T-cell (primary cell): ENCODE results near the gene TMCO4. TPM values are rescaled to one million over a fixed set of nuclear protein-coding genes. Genes with fewer than 3 reads are reported as not detected.
"Not testable (repeated sequence)": the region's sequence is repeated elsewhere in the genome, so short reads cannot be mapped to it uniquely, and the experiment has no call there.

Source experiments
- ATAC-seq, 4 experiments: fragments of 200-7000 bp in 3 of 4; fragments of 150-1000 bp in 1 of 4; cut with Tn5 transposase; replicated peaks in 1 of 4; 1 replicate in 3 of 4; 2 replicates in 1 of 4; pipeline ENCODE4 v1.10.0; 2021; ENCODE audit warnings: moderate library complexity in 3 of 4, mild to moderate bottlenecking in 2 of 4, moderate number of reproducible peaks in 1 of 4
- CTCF ChIA-PET, 2 donors: fragments of 300-600 bp; sonication (Branson Sonifier 250); formaldehyde crosslinking; loops; one replicate each; lab custom pipeline; 2022; ENCODE audit warnings: antibody characterized with exemption in 2 of 2; lab: Charles Lee
- POLR2A ChIA-PET, 2 donors: fragments of 300-600 bp; sonication (Branson Sonifier 250); formaldehyde crosslinking; loops; one replicate each; lab custom pipeline; 2022; ENCODE audit warnings: antibody characterized with exemption in 2 of 2; lab: Charles Lee
- DNase-seq, 35 experiments: peaks; one replicate each; pipeline versions ENCODE4 v3.0.0 to v3.0.0-alpha.2; 2013 to 2023
- H3K27ac ChIP-seq: one replicate; pipeline ENCODE4 v1.5.1; 2013; ENCODE audit warnings: low read length
- H3K27me3 ChIP-seq, 2 experiments: replicated peaks in 1 of 2; 1 replicate in 1 of 2; 2 replicates in 1 of 2; pipeline versions ENCODE4 v1.6.1 to v1.7.0; 2013; ENCODE audit warnings: low read length in 1 of 2, mixed read lengths in 1 of 2; ENCODE audit not compliant: control insufficient read depth in 2 of 2, insufficient read depth in 2 of 2; ENCODE audit errors: extremely low read depth in 1 of 2
- H3K36me3 ChIP-seq, 2 donors: 1 replicate in 1 of 2; 2 replicates in 1 of 2; pipeline versions ENCODE4 v1.6.1 to v1.7.0; 2013; ENCODE audit warnings: low read length in 1 of 2; ENCODE audit not compliant: control insufficient read depth in 2 of 2, insufficient read depth in 1 of 2; ENCODE audit errors: extremely low read depth in 1 of 2
- H3K4me1 ChIP-seq, 2 experiments: 1 replicate in 1 of 2; 2 replicates in 1 of 2; pipeline versions ENCODE4 v1.6.1 to v1.7.0; 2013; ENCODE audit warnings: low read length in 2 of 2, mixed read lengths in 1 of 2; ENCODE audit not compliant: insufficient read depth in 2 of 2, control insufficient read depth in 1 of 2; ENCODE audit errors: extremely low read depth in 1 of 2
- H3K4me3 ChIP-seq, 2 donors: 1 replicate in 1 of 2; 2 replicates in 1 of 2; pipeline versions ENCODE4 v1.5.1 to v1.7.0; 2013; ENCODE audit warnings: mild to moderate bottlenecking in 2 of 2, low read length in 1 of 2, moderate library complexity in 1 of 2; ENCODE audit not compliant: control insufficient read depth in 1 of 2; ENCODE audit errors: extremely low read depth in 1 of 2
- H3K9me3 ChIP-seq: 2 replicates; pipeline ENCODE4 v1.7.0; 2013
- H3K27ac Mint-ChIP-seq, 2 donors: one replicate each; pipeline ENCODE4 v1.8.0; 2020 to 2021; ENCODE audit warnings: mild to moderate bottlenecking in 2 of 2, mixed read lengths in 2 of 2
- H3K27me3 Mint-ChIP-seq, 2 donors: one replicate each; pipeline ENCODE4 v1.8.0; 2021 to 2022; ENCODE audit warnings: mixed read lengths in 2 of 2
- H3K36me3 Mint-ChIP-seq: one replicate; pipeline ENCODE4 v1.8.0; 2021; ENCODE audit warnings: mixed read lengths
- H3K4me1 Mint-ChIP-seq, 3 donors: one replicate each; pipeline ENCODE4 v1.8.0; 2020 to 2022; ENCODE audit warnings: mixed read lengths in 3 of 3, mild to moderate bottlenecking in 1 of 3
- H3K4me3 Mint-ChIP-seq, 3 donors: one replicate each; pipeline ENCODE4 v1.8.0; 2020 to 2022; ENCODE audit warnings: mild to moderate bottlenecking in 3 of 3, mixed read lengths in 3 of 3, moderate library complexity in 3 of 3
- H3K9me3 Mint-ChIP-seq, 3 donors: one replicate each; pipeline ENCODE4 v1.8.0; 2020 to 2022; ENCODE audit warnings: mixed read lengths in 3 of 3
- WGBS: methylation state at CpG from one replicate; pipeline ENCODE4 v1.1.5; 2013; ENCODE audit warnings: missing lambda C conversion rate; ENCODE audit not compliant: insufficient coverage; 5-methylcytosine and 5-hydroxymethylcytosine counted together
- total RNA-seq, 35 experiments: library from RNA in 6 of 35; stranded (reverse) in 6 of 35; fragments of 120-200 nt in 1 of 35; gene quantifications; one replicate each; pipeline versions ENCODE4 v1.2.1 to v1.2.4 and lab custom pipeline; 2013 to 2026

The TMCO4 gene
- total RNA-seq, 5 donors from 2014 or later (not counting 1 experiment from before 2014, with no cell fraction given) = 17.2 to 29.2 (median 22.3) TPM

DNA sequence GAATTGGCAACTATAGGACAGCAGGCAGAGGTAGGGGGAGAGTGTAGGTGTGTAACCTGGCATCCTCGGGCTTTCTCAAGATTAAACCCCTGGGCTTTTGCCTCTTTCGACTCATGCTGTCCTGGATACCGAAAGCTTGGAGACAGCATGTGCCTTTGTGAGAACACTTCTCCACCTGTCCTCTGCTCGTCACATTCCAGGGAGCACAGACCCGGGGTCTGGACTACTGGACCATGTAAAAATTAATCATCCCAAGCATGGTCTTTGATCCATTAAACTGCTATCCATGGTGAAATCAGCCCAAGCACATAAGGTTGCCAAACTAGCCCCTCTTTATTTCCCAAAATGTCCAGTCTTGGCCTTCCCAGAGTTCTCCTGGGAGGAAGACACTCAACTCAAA, 24.3 kb upstream of the TMCO4 start:
- H3K27me3 Mint-ChIP-seq = peaks cover 12 to 26% of the 10 kb centered on the region in 2 donors
- no peaks in the 10 kb centered on the region for H3K36me3 Mint-ChIP-seq
- ChIA-PET CTCF (no interaction called here), POLR2A (no interaction called here)
- H3K9me3 ChIP-seq = no peaks in the 10 kb centered on the region
- H3K9me3 Mint-ChIP-seq = no peaks in the 10 kb centered on the region
- H3K27ac Mint-ChIP-seq = no peak overlapping the region
- ATAC-seq = no peak
- H3K4me1 ChIP-seq = no peaks in the 10 kb centered on the region
- no peak for DNase-seq
- WGBS = 79% methylated on average over 2 of the region's 5 CpGs
- H3K4me3 ChIP-seq = no peak overlapping the region
- H3K27me3 ChIP-seq = no peaks in the 10 kb centered on the region
- H3K27ac ChIP-seq = no peak overlapping the region
- no peak overlapping the region for H3K4me3 Mint-ChIP-seq
- H3K4me1 Mint-ChIP-seq = peaks cover 0 to 7% (median 3%) of the 10 kb centered on the region in 3 donors
- no peaks in the 10 kb centered on the region for H3K36me3 ChIP-seq

- H3K27ac ChIP-seq = no peak overlapping the region
- ATAC-seq (no peak), DNase-seq (no peak)
- Mint-ChIP-seq H3K27ac (no peak overlapping the region), H3K36me3 (no peaks in the 10 kb centered on the region), H3K4me3 (no peak overlapping the region), H3K9me3 (no peaks in the 10 kb centered on the region), H3K4me1 (peaks cover 0 to 3% (median 0%) of the 10 kb centered on the region in 3 donors), H3K27me3 (peaks cover 5 to 6% of the 10 kb centered on the region in 2 donors)
- ChIA-PET POLR2A (no interaction called here), CTCF (interaction anchor here in 1 of 2 donors (0.5 kb wide), 1 partner anchor 38 kb away, joined by 6 read pairs; no protein-coding TSS in a partner anchor)
- H3K27me3 ChIP-seq = peaks cover 0 to under 1% of the 10 kb centered on the region in 2 experiments
- 83% methylated on average over 3 of the region's 5 CpGs for WGBS
- no peaks in the 10 kb centered on the region for H3K36me3 ChIP-seq
- no peaks in the 10 kb centered on the region for H3K9me3 ChIP-seq
- no peaks in the 10 kb centered on the region for H3K4me1 ChIP-seq
- no peak overlapping the region for H3K4me3 ChIP-seq
Observed at GRCh38 chr1:19819701-19820100, 20.0 kb upstream of the TMCO4 start.

DNA sequence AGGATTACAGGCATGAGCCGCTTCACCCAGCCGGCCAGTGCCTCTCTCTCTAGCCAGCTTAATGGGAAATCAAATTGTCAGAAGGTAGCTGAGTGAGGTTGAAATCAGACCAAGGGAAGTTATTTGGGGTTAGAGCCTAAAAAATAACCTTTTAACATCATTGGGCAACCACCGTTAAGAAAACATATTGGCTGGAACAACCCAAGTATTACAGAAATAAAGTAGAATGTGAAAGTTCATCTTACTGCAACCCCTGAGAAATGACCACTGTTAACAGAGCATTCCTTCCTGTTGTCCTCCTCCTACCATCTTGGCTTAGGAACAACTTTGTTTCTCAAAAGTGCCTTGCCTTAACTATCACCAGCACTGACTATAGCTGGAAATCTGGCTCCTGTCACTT, 18.6 kb upstream of the TMCO4 start:
- Mint-ChIP-seq H3K9me3 (no peaks in the 10 kb centered on the region), H3K36me3 (no peaks in the 10 kb centered on the region), H3K4me1 (no peaks in the 10 kb centered on the region), H3K4me3 (no peak overlapping the region), H3K27me3 (peaks cover 5 to 12% of the 10 kb centered on the region in 2 donors), H3K27ac (no peak overlapping the region)
- CTCF ChIA-PET = no interaction called here
- Histone ChIP-seq H3K4me1 (no peaks in the 10 kb centered on the region), H3K4me3 (no peak overlapping the region), H3K9me3 (no peaks in the 10 kb centered on the region), H3K27me3 (peaks cover 0 to 7% of the 10 kb centered on the region in 2 experiments), H3K36me3 (no peaks in the 10 kb centered on the region), H3K27ac (no peak overlapping the region)
- ATAC-seq (no peak), DNase-seq (no peak)
- no CpG with 5 or more reads among the region's 3 CpGs for WGBS
- POLR2A ChIA-PET = no interaction called here

GRCh38 chr1:19817160-19817559, 17.4 kb upstream of the TMCO4 start:
- Histone ChIP-seq H3K4me1 (no peaks in the 10 kb centered on the region), H3K4me3 (no peak overlapping the region), H3K9me3 (no peaks in the 10 kb centered on the region), H3K27ac (no peak overlapping the region), H3K27me3 (peaks cover 0 to 7% of the 10 kb centered on the region in 2 experiments), H3K36me3 (no peaks in the 10 kb centered on the region)
- Mint-ChIP-seq H3K4me3 (no peak overlapping the region), H3K27ac (no peak overlapping the region), H3K27me3 (peaks cover 4 to 12% of the 10 kb centered on the region in 2 donors), H3K9me3 (no peaks in the 10 kb centered on the region), H3K4me1 (no peaks in the 10 kb centered on the region), H3K36me3 (no peaks in the 10 kb centered on the region)
- WGBS = 83% methylated on average over 5 of the region's 5 CpGs
- ChIA-PET CTCF (no interaction called here), POLR2A (no interaction called here)
- no peak for ATAC-seq
- DNase-seq = no peak

GRCh38 chr1:19816737-19817086, 17.0 kb upstream of the TMCO4 start:
- CTCF ChIA-PET, POLR2A ChIA-PET: not testable (repeated sequence)
- 40% methylated on average over 1 of the region's 1 CpG for WGBS

GRCh38 chr1:19815801-19816736, 16.4 kb upstream of the TMCO4 start:
- Mint-ChIP-seq H3K4me1 (no peaks in the 10 kb centered on the region), H3K36me3 (no peaks in the 10 kb centered on the region), H3K27me3 (peaks cover 0 to 13% of the 10 kb centered on the region in 2 donors), H3K9me3 (no peaks in the 10 kb centered on the region), H3K27ac (no peak overlapping the region), H3K4me3 (no peak overlapping the region)
- DNase-seq = no peak
- ATAC-seq = no peak
- Histone ChIP-seq H3K9me3 (no peaks in the 10 kb centered on the region), H3K36me3 (no peaks in the 10 kb centered on the region), H3K4me1 (no peaks in the 10 kb centered on the region), H3K27me3 (peaks cover 0 to 13% of the 10 kb centered on the region in 2 experiments), H3K4me3 (no peak overlapping the region), H3K27ac (no peak overlapping the region)
- ChIA-PET POLR2A (no interaction called here), CTCF (no interaction called here)
- WGBS = 69% methylated on average over 10 of the region's 15 CpGs

More at GRCh38 chr1:19816737-19817086, 17.0 kb upstream of the TMCO4 start:
- not testable (repeated sequence) for DNase-seq, H3K4me1 ChIP-seq, H3K27ac Mint-ChIP-seq, H3K27ac ChIP-seq, H3K4me3 Mint-ChIP-seq, H3K27me3 ChIP-seq, H3K9me3 ChIP-seq, H3K9me3 Mint-ChIP-seq, H3K4me3 ChIP-seq, ATAC-seq, H3K36me3 ChIP-seq, H3K36me3 Mint-ChIP-seq, H3K4me1 Mint-ChIP-seq
- peaks cover 0 to 12% of the 10 kb centered on the region in 2 donors for H3K27me3 Mint-ChIP-seq
